HFFc6 (cell line): ENCODE data around the gene HTR3B. TPM values are rescaled to one million over a fixed set of nuclear protein-coding genes. Genes with fewer than 3 reads are reported as not detected.
"Not testable (repeated sequence)": the region's sequence is repeated elsewhere in the genome, so short reads cannot be mapped to it uniquely, and the experiment has no call there.

Experiments
- DNase-seq: peaks from one replicate; pipeline ENCODE4 v3.0.0-alpha.2; 2018
- H3K27ac Mint-ChIP-seq: 2 replicates; pipeline ENCODE4 v1.8.0; 2020; ENCODE audit warnings: mild to moderate bottlenecking, mixed read lengths
- H3K27me3 Mint-ChIP-seq: 2 replicates; pipeline ENCODE4 v1.8.0; 2021; ENCODE audit warnings: mild to moderate bottlenecking, moderate library complexity, mixed read lengths; ENCODE audit not compliant: insufficient read depth
- H3K36me3 Mint-ChIP-seq: 2 replicates; pipeline ENCODE4 v1.8.0; 2021; ENCODE audit warnings: low read depth, mixed read lengths
- H3K4me1 Mint-ChIP-seq: 2 replicates; pipeline ENCODE4 v1.8.0; 2020; ENCODE audit warnings: low read depth, mixed read lengths
- H3K4me3 Mint-ChIP-seq: 2 replicates; pipeline ENCODE4 v1.8.0; 2020; ENCODE audit warnings: mild to moderate bottlenecking, moderate library complexity, mixed read lengths
- H3K9me3 Mint-ChIP-seq: 2 replicates; pipeline ENCODE4 v1.8.0; 2020; ENCODE audit warnings: mild to moderate bottlenecking, mixed read lengths
- total RNA-seq, 6 experiments: library from RNA; stranded (reverse); fragmentation: NEBNext Ultra II Directional; extraction: Animal tissue kit (Norgen Biotek cat#: 25700); gene quantifications; 2 replicates in 1 of 6; 3 replicates in 5 of 6; pipeline ENCODE4 v1.2.3, GENCODE V29; 2021
- TF ChIP-seq, protein P1 (sequence below): fragments of 200-600 bp; sonication (generic); IDR thresholded peaks from 2 replicates; pipeline ENCODE4 v1.5.0; 2021; ENCODE audit warnings: antibody characterized with exemption, mild to moderate bottlenecking

The HTR3B gene
- total RNA-seq, 6 experiments from 2014 or later, result not detected

DNA sequence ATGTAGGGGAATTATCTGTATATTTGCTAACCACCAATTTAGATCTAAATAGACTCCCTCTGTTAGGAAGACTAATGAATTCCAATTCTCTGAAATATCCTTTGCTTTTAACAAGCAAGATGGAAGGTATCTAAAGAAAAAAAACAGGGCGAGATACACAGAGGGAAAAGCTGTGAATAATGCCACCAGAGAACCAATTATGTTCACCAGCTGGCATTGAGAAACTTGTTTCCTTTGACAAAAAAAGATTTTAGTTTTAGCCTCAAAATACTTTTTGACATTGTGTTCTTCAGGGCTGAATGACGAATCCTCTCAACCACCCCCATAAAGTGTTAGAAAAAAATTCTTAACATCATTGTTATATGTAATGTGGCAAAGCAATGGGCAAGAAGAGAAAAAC is 19.0 kb downstream of the HTR3B start:
- Mint-ChIP-seq H3K27me3 (peaks cover 4% of the 10 kb centered on the region; the same call in 1 of the 2 replicates), H3K4me3 (no peak overlapping the region), H3K9me3 (no peaks in the 10 kb centered on the region), H3K27ac (no peak overlapping the region), H3K4me1 (no peaks in the 10 kb centered on the region), H3K36me3 (no peaks in the 10 kb centered on the region)
- no peak for DNase-seq
- TF ChIP-seq, protein P1, sequence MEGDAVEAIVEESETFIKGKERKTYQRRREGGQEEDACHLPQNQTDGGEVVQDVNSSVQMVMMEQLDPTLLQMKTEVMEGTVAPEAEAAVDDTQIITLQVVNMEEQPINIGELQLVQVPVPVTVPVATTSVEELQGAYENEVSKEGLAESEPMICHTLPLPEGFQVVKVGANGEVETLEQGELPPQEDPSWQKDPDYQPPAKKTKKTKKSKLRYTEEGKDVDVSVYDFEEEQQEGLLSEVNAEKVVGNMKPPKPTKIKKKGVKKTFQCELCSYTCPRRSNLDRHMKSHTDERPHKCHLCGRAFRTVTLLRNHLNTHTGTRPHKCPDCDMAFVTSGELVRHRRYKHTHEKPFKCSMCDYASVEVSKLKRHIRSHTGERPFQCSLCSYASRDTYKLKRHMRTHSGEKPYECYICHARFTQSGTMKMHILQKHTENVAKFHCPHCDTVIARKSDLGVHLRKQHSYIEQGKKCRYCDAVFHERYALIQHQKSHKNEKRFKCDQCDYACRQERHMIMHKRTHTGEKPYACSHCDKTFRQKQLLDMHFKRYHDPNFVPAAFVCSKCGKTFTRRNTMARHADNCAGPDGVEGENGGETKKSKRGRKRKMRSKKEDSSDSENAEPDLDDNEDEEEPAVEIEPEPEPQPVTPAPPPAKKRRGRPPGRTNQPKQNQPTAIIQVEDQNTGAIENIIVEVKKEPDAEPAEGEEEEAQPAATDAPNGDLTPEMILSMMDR, result no peak

DNA sequence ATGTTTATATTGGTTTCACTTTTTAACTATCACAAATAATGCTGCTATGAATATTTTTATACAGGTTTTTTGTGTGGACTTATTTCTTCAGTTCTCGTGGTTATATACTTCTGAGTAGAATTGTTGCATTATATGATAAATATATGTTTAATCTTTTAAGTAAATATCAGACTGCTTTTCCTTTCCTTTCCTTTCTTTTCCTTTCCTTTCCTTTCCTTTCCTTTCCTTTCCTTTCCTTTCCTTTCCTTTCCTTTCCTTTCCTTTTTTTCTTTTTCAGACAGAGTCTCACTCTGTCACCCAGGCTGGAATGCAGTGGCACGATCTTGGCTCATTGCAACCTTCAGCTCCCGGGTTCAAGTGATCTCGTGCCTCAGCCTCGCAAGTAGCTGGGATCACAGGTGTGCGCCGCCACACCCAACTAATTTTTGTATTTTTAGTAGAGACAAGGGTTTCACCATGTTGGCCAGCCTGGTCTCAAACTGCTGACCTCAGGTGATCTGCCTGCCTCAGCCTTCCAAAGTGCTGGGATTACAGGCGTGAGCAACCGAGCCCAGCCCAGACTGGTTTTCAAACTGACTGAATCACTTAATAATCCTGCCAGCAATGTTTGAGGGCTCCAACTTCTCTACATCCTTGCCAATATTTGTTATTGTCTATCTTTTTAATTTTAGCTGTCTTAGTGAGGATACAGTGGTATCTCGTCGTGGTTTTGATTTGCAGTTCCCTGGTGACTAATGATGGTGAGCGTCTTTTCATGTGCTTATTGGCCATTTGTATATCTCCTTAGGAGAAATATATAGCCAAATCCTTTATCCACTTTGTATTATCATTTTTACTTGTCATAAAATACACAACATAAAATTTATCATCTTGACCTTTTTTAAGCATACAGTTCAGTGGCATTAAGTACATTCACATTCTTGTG is 21.9 kb downstream of the HTR3B start:
- Mint-ChIP-seq H3K4me1 (no peaks in the 10 kb centered on the region), H3K4me3 (no peak overlapping the region; the same call in 1 of the 2 replicates), H3K36me3 (no peaks in the 10 kb centered on the region), H3K9me3 (no peaks in the 10 kb centered on the region), H3K27me3 (peaks cover 4% of the 10 kb centered on the region; the same call in 1 of the 2 replicates), H3K27ac (no peak overlapping the region)
- TF ChIP-seq, protein P1, result no peak
- DNase-seq, result no peak

DNA sequence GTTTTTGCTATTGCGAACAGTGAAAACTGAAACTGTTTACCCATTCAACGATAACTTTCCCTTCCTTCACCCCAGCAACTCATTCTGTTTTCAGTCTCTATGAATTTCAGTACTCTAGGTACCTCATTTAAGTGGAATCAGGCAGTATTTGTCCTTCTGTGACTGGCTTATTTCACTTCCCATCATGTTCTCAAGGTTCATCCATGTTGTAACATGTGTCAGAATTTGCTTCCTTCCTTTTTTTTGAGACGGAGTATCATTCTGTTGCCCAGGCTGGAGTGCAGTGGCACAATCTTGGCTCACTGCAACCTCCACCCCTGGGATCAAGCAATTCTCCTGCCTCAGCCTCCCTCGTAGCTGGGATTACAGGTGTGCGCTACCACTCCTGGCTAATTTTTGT is 23.7 kb downstream of the HTR3B start:
- no peak for DNase-seq
- TF ChIP-seq, protein P1, result no peak
- no peaks in the 10 kb centered on the region for H3K36me3 Mint-ChIP-seq
- H3K4me3 Mint-ChIP-seq, result no peak overlapping the region
- peaks cover 2% of the 10 kb centered on the region; the same call in 1 of the 2 replicates for H3K27me3 Mint-ChIP-seq
- no peak overlapping the region for H3K27ac Mint-ChIP-seq
- 0 out of 2 replicates have a peak, but pooled peaks cover 6% of the 10 kb centered on the region for H3K4me1 Mint-ChIP-seq
- H3K9me3 Mint-ChIP-seq, result no peaks in the 10 kb centered on the region

DNA sequence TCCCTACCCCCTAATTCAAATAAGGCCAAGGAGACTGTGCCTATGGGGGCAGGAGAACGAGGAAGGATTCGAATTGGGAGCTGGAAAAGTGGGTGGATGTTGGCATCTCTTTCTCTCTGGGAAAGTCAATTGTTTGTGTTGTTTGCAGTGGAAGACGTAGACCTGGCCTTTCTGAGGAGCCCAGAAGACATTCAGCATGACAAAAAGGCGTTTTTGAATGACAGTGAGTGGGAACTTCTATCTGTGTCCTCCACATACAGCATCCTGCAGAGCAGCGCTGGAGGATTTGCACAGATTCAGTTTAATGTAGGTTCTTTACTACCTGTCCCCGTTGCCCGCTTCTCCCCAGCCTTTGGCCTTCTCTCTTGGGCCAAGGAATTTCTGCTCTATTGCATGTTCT is 28.2 kb downstream of the HTR3B start:
- no peaks in the 10 kb centered on the region for H3K36me3 Mint-ChIP-seq
- no peak for DNase-seq
- H3K27ac Mint-ChIP-seq, result no peak overlapping the region
- H3K27me3 Mint-ChIP-seq, result peaks cover 7% of the 10 kb centered on the region
- 0 out of 2 replicates have a peak, but pooled peaks cover 6% of the 10 kb centered on the region for H3K4me1 Mint-ChIP-seq
- H3K4me3 Mint-ChIP-seq, result no peak overlapping the region
- TF ChIP-seq, protein P1, result no peak
- H3K9me3 Mint-ChIP-seq, result no peaks in the 10 kb centered on the region

DNA sequence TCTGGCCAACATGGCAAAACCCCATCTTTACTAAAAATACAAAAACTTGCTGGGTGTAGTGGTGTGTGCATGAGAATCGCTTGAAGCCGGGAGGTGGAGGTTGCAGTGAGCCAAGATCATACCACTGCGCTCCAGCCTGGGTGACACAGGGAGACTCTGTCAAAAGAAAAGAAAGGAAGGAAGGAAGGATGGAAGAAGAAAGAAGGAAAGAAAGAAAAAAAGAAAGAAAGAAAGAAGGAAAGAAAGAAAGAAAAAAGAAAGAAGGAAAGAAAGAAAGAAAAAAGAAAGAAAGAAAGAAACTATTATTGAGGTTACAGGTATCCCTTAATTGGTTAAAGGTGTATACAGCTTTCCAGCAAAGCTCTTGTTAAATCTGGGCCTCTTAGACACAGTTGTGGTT is 29.6 kb downstream of the HTR3B start:
- not testable (repeated sequence) for H3K4me1 Mint-ChIP-seq, H3K36me3 Mint-ChIP-seq, H3K4me3 Mint-ChIP-seq, H3K27ac Mint-ChIP-seq, H3K9me3 Mint-ChIP-seq, H3K27me3 Mint-ChIP-seq, DNase-seq

DNA sequence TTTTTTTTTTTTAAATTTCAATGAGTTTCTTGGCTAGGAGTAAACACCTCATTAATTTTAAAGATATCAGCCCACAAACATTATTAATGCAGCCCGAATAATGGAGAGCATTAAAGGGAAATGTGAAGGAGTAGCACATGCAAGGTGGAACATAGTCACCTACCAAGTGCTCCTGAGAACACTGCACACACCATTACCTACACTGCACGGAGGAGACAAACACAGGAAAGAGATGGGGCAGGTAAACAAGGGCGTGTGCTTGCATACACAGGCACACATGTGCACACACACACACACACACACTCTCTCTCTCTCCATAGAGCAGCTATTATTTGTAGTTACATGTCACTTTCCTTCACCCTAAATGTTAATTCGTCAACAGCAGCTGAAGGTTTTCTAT is 30.2 kb downstream of the HTR3B start:
- no peaks in the 10 kb centered on the region for H3K9me3 Mint-ChIP-seq
- no peaks in the 10 kb centered on the region for H3K36me3 Mint-ChIP-seq
- no peak overlapping the region for H3K27ac Mint-ChIP-seq
- H3K27me3 Mint-ChIP-seq, result peaks cover 7% of the 10 kb centered on the region
- H3K4me3 Mint-ChIP-seq, result no peak overlapping the region
- H3K4me1 Mint-ChIP-seq, result 0 out of 2 replicates have a peak, but pooled peaks cover 6% of the 10 kb centered on the region
- TF ChIP-seq, protein P1, result no peak
- no peak for DNase-seq
